NB4 (cell line): ENCODE data around the gene SEL1L.
"Not testable (repeated sequence)": the region's sequence is repeated elsewhere in the genome, so short reads cannot be mapped to it uniquely, and the experiment has no call there.

Source experiments
- DNase-seq: peaks from one replicate; pipeline ENCODE4 v3.0.0; 2010; ENCODE audit warnings: low read depth
- H3K4me3 ChIP-seq: one replicate; pipeline ENCODE4 v1.5.1; 2011; ENCODE audit warnings: mild to moderate bottlenecking, low read depth, low read length, moderate library complexity
- MYC ChIP-seq: IDR thresholded peaks from 2 replicates; pipeline ENCODE4 v1.6.1; 2011; ENCODE audit warnings: low read depth, low read length
- POLR2A ChIP-seq: IDR thresholded peaks from 2 replicates; pipeline ENCODE4 v1.6.1; 2011; ENCODE audit warnings: mild to moderate bottlenecking; ENCODE audit not compliant: insufficient read length; ENCODE audit errors: extremely low read depth
- TF ChIP-seq, protein P1 (sequence below): IDR thresholded peaks from one replicate; pipeline ENCODE4 v1.5.1; 2012; ENCODE audit warnings: low read depth, low read length
- TF ChIP-seq, protein P2 (sequence below): IDR thresholded peaks from 2 replicates; pipeline ENCODE4 v1.6.1; 2011; ENCODE audit warnings: low read depth, low read length

SEL1L gene

DNA sequence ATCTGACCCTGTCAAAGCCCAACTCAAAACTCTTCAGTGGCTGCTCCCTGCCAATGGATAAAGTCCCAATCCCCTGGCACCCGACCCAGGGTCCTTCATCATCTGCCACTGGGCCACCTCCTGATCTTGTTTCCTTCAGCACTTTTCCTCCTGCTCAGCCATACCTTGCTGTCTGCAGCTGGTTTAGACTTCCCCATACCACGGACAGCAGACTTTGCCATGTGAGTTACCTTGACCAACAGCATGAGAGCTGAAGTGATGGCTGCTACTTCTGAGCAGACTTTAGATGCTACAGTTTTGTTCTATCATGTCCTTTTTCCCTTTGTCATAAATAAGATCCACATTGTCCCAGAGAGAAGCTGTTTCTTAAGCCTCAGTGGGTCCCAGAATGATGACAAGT is 100.3 kb downstream of the SEL1L start:
- H3K4me3 ChIP-seq = no peak overlapping the region
- TF ChIP-seq POLR2A (no peak), MYC (no peak)
- TF ChIP-seq, protein P1, sequence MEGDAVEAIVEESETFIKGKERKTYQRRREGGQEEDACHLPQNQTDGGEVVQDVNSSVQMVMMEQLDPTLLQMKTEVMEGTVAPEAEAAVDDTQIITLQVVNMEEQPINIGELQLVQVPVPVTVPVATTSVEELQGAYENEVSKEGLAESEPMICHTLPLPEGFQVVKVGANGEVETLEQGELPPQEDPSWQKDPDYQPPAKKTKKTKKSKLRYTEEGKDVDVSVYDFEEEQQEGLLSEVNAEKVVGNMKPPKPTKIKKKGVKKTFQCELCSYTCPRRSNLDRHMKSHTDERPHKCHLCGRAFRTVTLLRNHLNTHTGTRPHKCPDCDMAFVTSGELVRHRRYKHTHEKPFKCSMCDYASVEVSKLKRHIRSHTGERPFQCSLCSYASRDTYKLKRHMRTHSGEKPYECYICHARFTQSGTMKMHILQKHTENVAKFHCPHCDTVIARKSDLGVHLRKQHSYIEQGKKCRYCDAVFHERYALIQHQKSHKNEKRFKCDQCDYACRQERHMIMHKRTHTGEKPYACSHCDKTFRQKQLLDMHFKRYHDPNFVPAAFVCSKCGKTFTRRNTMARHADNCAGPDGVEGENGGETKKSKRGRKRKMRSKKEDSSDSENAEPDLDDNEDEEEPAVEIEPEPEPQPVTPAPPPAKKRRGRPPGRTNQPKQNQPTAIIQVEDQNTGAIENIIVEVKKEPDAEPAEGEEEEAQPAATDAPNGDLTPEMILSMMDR = no peak
- TF ChIP-seq, protein P2, sequence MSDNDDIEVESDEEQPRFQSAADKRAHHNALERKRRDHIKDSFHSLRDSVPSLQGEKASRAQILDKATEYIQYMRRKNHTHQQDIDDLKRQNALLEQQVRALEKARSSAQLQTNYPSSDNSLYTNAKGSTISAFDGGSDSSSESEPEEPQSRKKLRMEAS = no peak

DNA sequence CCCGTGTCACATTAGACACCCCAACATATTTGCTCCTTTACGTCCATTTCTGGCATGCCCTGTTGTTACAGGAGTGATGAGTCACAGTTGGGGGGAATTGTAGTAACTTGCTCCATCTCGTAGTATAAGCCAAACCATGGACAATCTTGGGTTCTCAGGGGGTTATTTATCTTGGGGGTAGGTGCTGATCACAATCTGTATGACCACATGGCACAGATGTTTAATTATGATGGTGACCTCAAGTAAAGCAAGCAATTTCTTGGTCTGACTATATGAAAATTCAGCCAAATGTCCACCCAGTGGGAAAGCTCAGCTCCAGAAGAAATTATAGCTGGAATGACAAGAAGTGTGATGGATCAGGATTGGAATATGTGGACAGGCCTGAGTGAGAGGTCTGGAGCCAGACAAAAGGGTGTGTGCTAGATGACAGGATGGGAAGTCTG is 101.4 kb downstream of the SEL1L start:
- DNase-seq = no peak

More for the DNA sequence above, 100.3 kb downstream of the SEL1L start:
- no peak for DNase-seq

DNA sequence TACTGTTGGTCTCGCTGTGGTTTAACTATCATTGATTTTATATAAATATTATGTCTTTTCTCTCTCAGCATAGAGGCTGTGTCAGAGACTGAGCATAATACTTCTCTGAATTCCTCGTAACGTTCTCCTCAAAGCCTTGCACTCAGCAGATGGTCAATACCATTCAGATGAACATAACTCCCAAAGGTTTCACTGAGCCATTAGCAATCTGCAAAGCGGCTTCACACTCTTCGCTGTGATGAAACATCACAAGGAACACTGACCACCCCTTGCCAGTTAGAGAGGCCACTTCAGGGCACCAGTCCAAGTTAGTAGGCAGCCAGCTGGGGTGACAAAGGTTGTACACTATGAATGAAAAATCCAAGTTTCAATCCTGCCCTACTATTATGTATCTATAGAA is 103.4 kb downstream of the SEL1L start:
- TF ChIP-seq POLR2A = no peak
- TF ChIP-seq MYC = no peak
- TF ChIP-seq, protein P2 = no peak
- TF ChIP-seq, protein P1 = no peak
- H3K4me3 ChIP-seq = no peak overlapping the region
- no peak for DNase-seq

More for the DNA sequence above, 101.4 kb downstream of the SEL1L start:
- H3K4me3 ChIP-seq = no peak overlapping the region
- TF ChIP-seq POLR2A = no peak
- TF ChIP-seq, protein P2 = no peak
- TF ChIP-seq, protein P1 = no peak
- no peak for TF ChIP-seq MYC

GRCh38 chr14:81429749-81430148 is 103.9 kb downstream of the SEL1L start:
- not testable (repeated sequence) for DNase-seq, H3K4me3 ChIP-seq

- TF ChIP-seq POLR2A (no peak), MYC (no peak)
- TF ChIP-seq, protein P2 = no peak
- TF ChIP-seq, protein P1 = no peak
- no peak overlapping the region for H3K4me3 ChIP-seq
- DNase-seq = no peak
These were observed 104.6 kb downstream of the SEL1L start for GRCh38 chr14:81429028-81429427.

GRCh38 chr14:81427348-81428058 is 106.2 kb downstream of the SEL1L start:
- TF ChIP-seq MYC (no peak), POLR2A (no peak)
- TF ChIP-seq, protein P2 = no peak
- TF ChIP-seq, protein P1 = no peak

More at GRCh38 chr14:81427348-81428058, 106.2 kb downstream of the SEL1L start:
- no peak overlapping the region for H3K4me3 ChIP-seq
- no peak for DNase-seq
